Sigmoid colon (tissue), 4 donors: Measurements from ENCODE around the gene TMEM255B.

Experiments used
- CTCF ChIP-seq, 4 experiments: fragments of 450-650 bp in 3 of 4; fragments of 200-600 bp in 1 of 4; IDR thresholded peaks; one replicate each; pipeline ENCODE4 v1.5.1; 2016 to 2019; ENCODE audit warnings: antibody characterized with exemption in 4 of 4, mild to moderate bottlenecking in 3 of 4, moderate library complexity in 2 of 4
- EP300 ChIP-seq, 4 donors: sonication (generic); formaldehyde crosslinking; IDR thresholded peaks; one replicate each; pipeline ENCODE4 v1.6.1; 2017; ENCODE audit warnings: antibody characterized with exemption in 4 of 4
- POLR2A ChIP-seq, 2 donors: fragments of 450-650 bp; IDR thresholded peaks; one replicate each; pipeline ENCODE4 v1.6.1; 2016; ENCODE audit warnings: antibody characterized with exemption in 2 of 2, mild to moderate bottlenecking in 2 of 2, moderate library complexity in 2 of 2

- TF ChIP-seq EP300 (IDR thresholded peaks at IDR 0.05) (no peak), CTCF (IDR thresholded peaks at IDR 0.05) (no peak), POLR2A (IDR thresholded peaks at IDR 0.05) (no peak)
These were observed 59.0 kb downstream of the TMEM255B start for GRCh38 chr13:113817860-113818691.
